Mesenteric fat pad (tissue), 1 donor: ENCODE measurements around the gene AHDC1. TPM values are rescaled to one million over a fixed set of nuclear protein-coding genes. Genes with fewer than 3 reads are reported as not detected.

ENCODE experiments used
- DNase-seq: peaks from one replicate; pipeline ENCODE4 v3.0.0-alpha.2; 2020; ENCODE audit warnings: low spot score
- total RNA-seq: library from RNA; stranded (reverse); fragmentation: NEBNext Ultra II Directional; extraction: Animal tissue kit (Norgen Biotek cat#: 25700); gene quantifications from one replicate; pipeline ENCODE4 v1.2.1, GENCODE V29; 2021
- donor health status: DM: yes; HTN: yes; CAD: no.

The AHDC1 gene
- total RNA-seq, 1 donor from 2014 or later = 28.5 TPM

GRCh38 chr1:27566462-27567145 lies 37.3 kb downstream of the AHDC1 start:
- DNase-seq = no peak

- no peak for DNase-seq
Measured at GRCh38 chr1:27564710-27565649, 39.0 kb downstream of the AHDC1 start.

GRCh38 chr1:27563591-27564471 lies 40.1 kb downstream of the AHDC1 start:
- DNase-seq = no peak

GRCh38 chr1:27563341-27563590 lies 40.7 kb downstream of the AHDC1 start:
- DNase-seq = no peak

GRCh38 chr1:27562534-27563340 lies 41.2 kb downstream of the AHDC1 start:
- DNase-seq = no peak

GRCh38 chr1:27562021-27562420 lies 41.9 kb downstream of the AHDC1 start:
- no peak for DNase-seq

- DNase-seq = no peak
Measured at GRCh38 chr1:27561124-27561899, 42.6 kb downstream of the AHDC1 start.

- DNase-seq = no peak
Measured at GRCh38 chr1:27560268-27561123, 43.4 kb downstream of the AHDC1 start.

- no peak for DNase-seq
Measured at GRCh38 chr1:27559466-27560030, 44.4 kb downstream of the AHDC1 start.

- DNase-seq = no peak
Measured at GRCh38 chr1:27557596-27558340, 46.2 kb downstream of the AHDC1 start.

GRCh38 chr1:27556781-27557595 lies 47.0 kb downstream of the AHDC1 start:
- peak; percentile 95 for DNase-seq

GRCh38 chr1:27556435-27556780 lies 47.5 kb downstream of the AHDC1 start:
- no peak for DNase-seq

GRCh38 chr1:27555700-27556424 lies 48.1 kb downstream of the AHDC1 start:
- no peak for DNase-seq

GRCh38 chr1:27554759-27555699 lies 48.9 kb downstream of the AHDC1 start:
- DNase-seq = no peak

GRCh38 chr1:27554293-27554692 lies 49.7 kb downstream of the AHDC1 start:
- no peak for DNase-seq
